ENCODE data around the gene DDX47. TPM values are rescaled to one million over a fixed set of nuclear protein-coding genes. Genes with fewer than 3 reads are reported as not detected.
"Not testable (repeated sequence)": the region's sequence is repeated elsewhere in the genome, so short reads cannot be mapped to it uniquely, and the experiment has no call there.

The DDX47 gene
- total RNA-seq, 1 donor from 2014 or later, result 54.9 TPM

DNA sequence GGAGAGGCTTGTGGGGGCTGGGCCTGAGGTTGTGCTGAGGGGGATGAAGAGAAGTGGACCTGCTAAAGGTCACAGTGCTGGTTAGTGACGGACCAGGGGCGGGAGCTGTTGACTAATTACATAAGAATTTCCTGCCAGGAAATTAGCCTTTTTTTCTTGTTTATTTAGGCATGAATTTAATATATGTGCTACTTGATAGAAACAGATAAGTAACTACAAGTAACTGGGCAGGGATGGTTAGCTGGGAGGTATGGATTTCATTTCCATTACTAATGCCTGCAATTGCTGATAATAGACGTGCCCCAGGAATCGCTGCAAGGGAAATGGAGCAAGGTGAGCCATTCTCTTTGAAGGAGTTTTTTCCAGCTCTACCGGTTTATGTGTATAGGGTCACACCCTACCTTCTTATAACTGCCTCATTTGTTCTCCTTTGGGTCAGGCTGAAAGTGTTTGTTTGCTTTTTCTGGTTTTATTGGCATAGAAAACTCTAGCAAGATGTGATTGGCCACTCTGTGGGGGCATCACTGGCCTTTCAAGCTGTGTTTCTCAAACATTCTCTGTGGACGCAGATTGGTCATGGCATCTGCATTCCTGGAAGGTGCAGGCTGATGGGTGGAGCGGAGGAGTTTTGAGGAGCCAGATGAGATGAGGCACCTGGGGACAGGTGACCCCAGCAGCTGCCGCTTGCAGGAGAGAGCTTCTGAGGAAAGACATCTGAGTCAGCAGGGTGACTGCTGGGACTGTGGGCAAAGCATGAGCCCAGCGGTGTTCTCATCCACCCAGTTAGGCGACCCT lies 59.2 kb downstream of the DDX47 start:
- DNase-seq (ENCODE audit: low spot score), result peak; percentile 57

DNA sequence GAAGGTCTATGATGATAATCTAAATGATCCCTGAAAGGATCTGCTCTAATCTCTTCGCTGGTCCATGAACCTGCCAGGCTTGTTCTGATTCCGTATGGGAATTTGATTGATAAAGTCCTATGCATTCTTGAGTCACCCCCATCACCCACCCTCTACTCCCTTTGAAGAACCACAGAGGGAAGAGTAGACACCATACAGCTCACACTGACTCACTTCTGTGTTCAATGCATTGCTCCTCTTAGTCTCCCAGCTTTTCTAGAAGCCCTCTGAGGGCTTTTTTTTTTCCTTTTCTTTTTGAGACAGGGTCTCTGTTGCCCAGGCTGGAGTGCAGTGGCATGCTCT lies 59.8 kb downstream of the DDX47 start:
- DNase-seq (ENCODE audit: low spot score), result no peak

DNA sequence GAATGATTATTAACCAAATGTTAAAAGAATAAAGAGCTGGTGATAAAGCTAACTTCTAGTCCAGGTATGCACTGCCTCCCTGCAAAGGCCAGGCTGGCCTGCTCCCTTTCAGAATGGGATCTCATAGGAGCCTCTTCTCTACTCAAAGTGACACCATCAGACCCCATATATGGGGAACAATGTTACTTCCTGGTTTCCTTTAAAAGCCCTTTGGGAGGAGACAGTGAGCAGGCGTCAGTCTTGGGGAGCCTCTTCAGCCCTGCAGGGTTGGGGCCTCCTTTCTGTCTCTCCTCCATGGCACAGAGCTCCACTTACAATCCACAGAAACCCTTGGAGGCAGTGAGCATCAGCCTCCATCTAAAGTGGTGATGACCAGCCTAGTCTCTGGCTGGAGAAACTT lies 60.9 kb downstream of the DDX47 start:
- no peak for DNase-seq (ENCODE audit: low spot score)

DNA sequence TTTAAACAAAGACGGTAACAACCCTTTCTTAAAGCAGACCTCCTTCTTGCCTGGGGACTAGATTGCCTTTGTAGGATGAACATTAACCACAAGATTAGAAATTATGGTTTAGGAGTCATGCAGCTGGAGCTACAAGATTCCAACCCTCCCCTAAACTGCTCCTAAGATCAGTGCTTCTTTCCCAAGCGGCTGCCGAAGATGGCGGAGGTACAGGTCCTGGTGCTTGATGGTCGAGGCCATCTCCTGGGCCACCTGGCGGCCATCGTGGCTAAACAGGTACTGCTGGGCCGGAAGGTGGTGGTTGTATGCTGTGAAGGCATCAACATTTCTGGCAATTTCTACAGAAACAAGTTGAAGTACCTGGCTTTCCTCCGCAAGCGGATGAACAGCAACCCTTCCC lies 62.2 kb downstream of the DDX47 start:
- not testable (repeated sequence) for DNase-seq (ENCODE audit: low spot score)

DNA sequence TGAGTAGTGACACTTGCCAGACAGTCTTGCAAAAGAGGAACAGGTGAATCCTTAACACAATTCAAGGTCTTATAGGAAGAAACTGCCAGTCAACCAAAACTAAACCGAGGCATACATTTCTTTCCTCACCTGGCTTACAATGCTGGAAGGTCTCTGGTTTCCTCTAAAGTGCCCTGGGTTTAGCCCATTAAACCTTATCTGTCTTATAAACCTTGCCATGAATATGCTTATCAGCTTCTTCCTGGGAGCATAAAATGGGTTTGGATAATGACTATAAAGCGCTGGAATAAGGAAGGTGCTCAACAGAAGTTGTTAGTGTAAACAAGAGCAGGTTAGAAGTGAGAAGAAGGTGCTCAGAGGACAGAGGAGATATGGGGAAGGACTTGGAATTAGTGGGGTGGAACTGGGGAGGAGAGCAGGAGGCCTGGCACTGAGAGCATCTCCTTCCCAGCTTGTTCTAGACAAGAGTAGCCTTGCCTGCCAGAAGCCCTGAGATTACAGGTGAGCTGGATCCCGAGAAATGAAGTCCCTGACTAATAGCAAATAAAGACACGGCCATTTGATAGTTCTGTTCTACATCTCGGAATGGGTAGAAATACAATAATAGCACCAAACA lies 64.1 kb downstream of the DDX47 start:
- no peak for DNase-seq (ENCODE audit: low spot score)

DNA sequence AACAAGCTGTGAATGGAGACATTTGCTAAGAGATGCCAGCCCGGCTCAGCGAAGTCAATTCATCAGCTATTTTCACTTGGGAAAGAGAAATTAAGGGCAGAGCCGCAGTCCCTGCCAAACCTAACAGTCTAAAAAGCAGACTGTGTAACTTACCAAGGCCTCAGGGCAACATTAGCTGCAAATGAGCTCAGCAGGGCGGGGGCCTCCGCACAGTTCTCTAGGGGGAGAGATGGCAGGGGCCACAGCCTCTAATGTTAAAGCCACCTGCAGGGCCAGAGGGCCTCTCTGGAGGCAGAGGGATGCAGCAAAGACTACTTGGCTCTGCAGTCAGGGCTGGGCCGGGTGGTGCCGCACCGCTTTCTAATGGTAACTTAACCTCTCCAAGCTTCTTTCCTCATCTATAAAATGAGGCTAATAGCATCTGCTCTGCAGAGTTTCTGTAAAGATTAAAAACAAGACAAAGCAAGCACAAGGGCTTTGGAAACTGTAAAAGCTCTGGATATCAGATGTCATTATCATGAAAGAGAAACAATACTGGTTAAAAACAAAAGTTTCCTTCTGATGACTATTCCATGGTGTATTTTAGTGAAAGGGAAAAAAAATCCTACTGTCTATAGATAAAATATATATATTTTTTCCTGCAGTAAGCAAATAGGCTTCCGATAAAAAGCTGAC lies 64.8 kb downstream of the DDX47 start:
- DNase-seq (ENCODE audit: low spot score), result no peak

Other genes with a start within 250 kb of the DDX47 start
- gene CREBL2, start 201.5 kb upstream of the DDX47 start, total RNA-seq (ENCODE audit: insufficient read depth, low replicate concordance), result 19.3 TPM
- 1.4 TPM for gene GPR19, start 117.2 kb upstream of the DDX47 start, total RNA-seq (ENCODE audit: insufficient read depth, low replicate concordance)
- gene CDKN1B, start 96.0 kb upstream of the DDX47 start, total RNA-seq (ENCODE audit: insufficient read depth, low replicate concordance), result 67.7 TPM
- gene APOLD1, start 27.7 kb upstream of the DDX47 start, total RNA-seq (ENCODE audit: insufficient read depth, low replicate concordance), result 14.0 TPM
- 42.1 TPM for gene GPRC5A, start 78.2 kb downstream of the DDX47 start, total RNA-seq (ENCODE audit: insufficient read depth, low replicate concordance)
- not detected for gene GPRC5D, start 138.8 kb downstream of the DDX47 start, total RNA-seq (ENCODE audit: insufficient read depth, low replicate concordance)
- gene HEBP1, start 186.9 kb downstream of the DDX47 start, total RNA-seq (ENCODE audit: insufficient read depth, low replicate concordance), result 10.4 TPM
- 7.9 TPM for gene FAM234B, start 231.0 kb downstream of the DDX47 start, total RNA-seq (ENCODE audit: insufficient read depth, low replicate concordance)

Measured in umbilical cord (tissue), 2 donors.